Panc1 (cell line): ENCODE data around the gene USP48. TPM values are rescaled to one million over a fixed set of nuclear protein-coding genes. Genes with fewer than 3 reads are reported as not detected.

Experiments used
- ATAC-seq: fragments of 200-7000 bp; cut with Tn5 transposase; 2 replicates; pipeline ENCODE4 v1.9.1; 2020; ENCODE audit warnings: mild to moderate bottlenecking, moderate library complexity
- BruUV-seq: library from RNA; stranded (reverse); fragments of 400-500 nt; replicated peaks from 2 replicates; lab custom pipeline; 2021; lab: Mats Ljungman, UMichigan
- CTCF ChIA-PET: fragments of 300-600 bp; sonication (Branson Sonifier 250); formaldehyde crosslinking; loops from one replicate; lab custom pipeline; 2022; ENCODE audit warnings: antibody characterized with exemption; lab: Charles Lee
- POLR2A ChIA-PET: fragments of 300-600 bp; sonication (Branson Sonifier 250); formaldehyde crosslinking; loops from one replicate; lab custom pipeline; 2022; ENCODE audit warnings: antibody characterized with exemption; lab: Charles Lee
- DNase-seq: peaks from one replicate; pipeline ENCODE4 v3.0.0-alpha.2; 2010; ENCODE audit warnings: low read depth, low spot score
- H3K27ac ChIP-seq: 2 replicates; pipeline ENCODE4 v1.5.1; 2011; ENCODE audit warnings: mild to moderate bottlenecking, low read length, inconsistent platforms
- H3K27me3 ChIP-seq: fragments of 200-500 bp; sonication (Bioruptor generic); 2 replicates; pipeline ENCODE4 v1.6.0; 2014; ENCODE audit warnings: low read length, inconsistent platforms; ENCODE audit not compliant: control insufficient read depth, insufficient read depth
- H3K36me3 ChIP-seq: fragments of 200-500 bp; sonication (Bioruptor generic); 2 replicates; pipeline ENCODE4 v1.5.1; 2014; ENCODE audit warnings: inconsistent platforms, mild to moderate bottlenecking, low read length, moderate library complexity; ENCODE audit not compliant: control insufficient read depth, insufficient read depth
- H3K4me1 ChIP-seq: 2 replicates; pipeline ENCODE4 v1.5.1; 2011; ENCODE audit warnings: inconsistent platforms, mild to moderate bottlenecking, low read length, moderate library complexity; ENCODE audit not compliant: control insufficient read depth, insufficient read depth
- H3K4me3 ChIP-seq, 2 experiments: 2 replicates each; pipeline ENCODE4 v1.5.1; 2011 to 2012; ENCODE audit warnings: low read depth in 2 of 2, low read length in 2 of 2, mild to moderate bottlenecking in 2 of 2, inconsistent platforms in 1 of 2, moderate library complexity in 1 of 2
- H3K9me3 ChIP-seq: fragments of 200-500 bp; sonication (Bioruptor generic); 2 replicates; pipeline ENCODE4 v1.5.1; 2014; ENCODE audit warnings: low read depth, mild to moderate bottlenecking, inconsistent platforms, low read length, moderate library complexity; ENCODE audit not compliant: control insufficient read depth, insufficient read depth
- CTCF ChIP-seq: fragments of 450-650 bp; IDR thresholded peaks from 2 replicates; pipeline ENCODE4 v1.5.1; 2017; ENCODE audit warnings: mild to moderate bottlenecking
- POLR2AphosphoS5 ChIP-seq: IDR thresholded peaks from 2 replicates; pipeline ENCODE4 v1.6.1; 2012; ENCODE audit warnings: mild to moderate bottlenecking, low read depth, low read length, moderate library complexity
- REST ChIP-seq, 2 experiments: IDR thresholded peaks; 2 replicates each; pipeline ENCODE4 v1.6.1; 2011 to 2012; ENCODE audit warnings: low read depth in 2 of 2, control low read depth in 1 of 2, low read length in 1 of 2, mild to moderate bottlenecking in 1 of 2, moderate library complexity in 1 of 2; ENCODE audit not compliant: insufficient read depth in 1 of 2
- SIN3A ChIP-seq: IDR thresholded peaks from 2 replicates; pipeline ENCODE4 v1.6.1; 2012; ENCODE audit warnings: low read depth, mild to moderate bottlenecking, low read length, moderate library complexity, borderline replicate concordance; ENCODE audit not compliant: insufficient read depth
- TCF7L2 ChIP-seq: IDR thresholded peaks from 2 replicates; pipeline ENCODE4 v1.6.1; 2011; ENCODE audit warnings: mild to moderate bottlenecking, low read depth, low read length, inconsistent platforms
- in situ Hi-C: cut with HindIII; loops from 2 replicates; pipeline ENCODE4 v1.10.0; 2016; ENCODE audit warnings: low sequenced_read_pairs, low pct_unique_long_range_greater_than_20kb
- intact Hi-C: fragments of 100-400 bp; cut with micrococcal nuclease; formaldehyde crosslinking; loops from one replicate; pipeline ENCODE4 v1.10.0; 2022; ENCODE audit not compliant: unreplicated experiment
- total RNA-seq: library from RNA; stranded (reverse); gene quantifications from one replicate; pipeline ENCODE4 v1.2.1, GENCODE V29; 2021; ENCODE audit not compliant: unreplicated experiment

Gene USP48
- total RNA-seq, 1 experiment from 2014 or later, result 71.6 TPM

GRCh38 chr1:21762022-21762404 is 20.9 kb downstream of the USP48 start:
- in situ Hi-C loops, result no loop called here
- POLR2A ChIA-PET, result no interaction called here
- no peak overlapping the region for H3K4me3 ChIP-seq
- H3K27me3 ChIP-seq, result no peaks in the 10 kb centered on the region
- no peak for TF ChIP-seq REST (IDR thresholded peaks at IDR 0.05; ENCODE audit: insufficient read depth in 1 of 2, low read depth in 2 of 2, low read length in 1 of 2)
- TF ChIP-seq TCF7L2, result no peak
- TF ChIP-seq POLR2AphosphoS5, result no peak
- no peak for TF ChIP-seq CTCF
- TF ChIP-seq SIN3A, result no peak
- ATAC-seq, result no peak
- no peaks in the 10 kb centered on the region for H3K9me3 ChIP-seq
- no peak for DNase-seq
- BruUV-seq, result no TSS peak
- CTCF ChIA-PET, result no interaction called here
- H3K4me1 ChIP-seq, result peaks cover 17% of the 10 kb centered on the region
- H3K36me3 ChIP-seq, result no peaks in the 10 kb centered on the region
- intact Hi-C loops, result no loop called here
- H3K27ac ChIP-seq, result no peak overlapping the region

- ATAC-seq (no peak), DNase-seq (no peak)
- Histone ChIP-seq H3K27ac (no peak overlapping the region), H3K4me3 (no peak overlapping the region), H3K9me3 (no peaks in the 10 kb centered on the region), H3K4me1 (peaks cover 15% of the 10 kb centered on the region), H3K27me3 (no peaks in the 10 kb centered on the region), H3K36me3 (0 out of 2 replicates have a peak, but pooled peaks cover 3% of the 10 kb centered on the region)
- intact Hi-C loops, result no loop called here
- POLR2A ChIA-PET, result no interaction called here
- no TSS peak for BruUV-seq
- TF ChIP-seq SIN3A (no peak), CTCF (no peak)
- in situ Hi-C loops, result no loop called here
- CTCF ChIA-PET, result no interaction called here
Measured at GRCh38 chr1:21761052-21761451, 21.9 kb downstream of the USP48 start.
